PC-3 (cell line): ENCODE results near the gene SLC6A9.

Source experiments
- CTCF ChIP-seq: fragments of 300-600 bp; sonication (generic); conservative IDR thresholded peaks from 2 replicates; pipeline ENCODE4 v1.5.1; 2017; ENCODE audit warnings: antibody characterized with exemption, low read depth, mild to moderate bottlenecking, low read length
- EZH2 ChIP-seq: fragments of 300-600 bp; sonication (generic); IDR thresholded peaks from one replicate; pipeline ENCODE4 v1.6.1; 2017; ENCODE audit warnings: antibody characterized with exemption, mild to moderate bottlenecking, low read length; ENCODE audit not compliant: unreplicated experiment
- EZH2phosphoT487 ChIP-seq: fragments of 300-600 bp; sonication (generic); IDR thresholded peaks from 2 replicates; pipeline ENCODE4 v1.6.1; 2018; ENCODE audit warnings: mild to moderate bottlenecking, antibody characterized with exemption, low read length, borderline replicate concordance

GRCh38 chr1:43982241-43982640, 49.0 kb downstream of the SLC6A9 start:
- TF ChIP-seq EZH2 (no peak), CTCF (no peak), EZH2phosphoT487 (no peak)
